Lower leg skin (tissue), 3 donors: ENCODE data around the gene CYSLTR2.

ENCODE experiments used
- POLR2A ChIP-seq, 2 donors: fragments of 450-650 bp; IDR thresholded peaks; one replicate each; pipeline ENCODE4 v1.6.1; 2016 to 2017; ENCODE audit warnings: antibody characterized with exemption in 2 of 2, mild to moderate bottlenecking in 1 of 2, moderate library complexity in 1 of 2
- TF ChIP-seq, protein P1 (sequence below), 3 donors: fragments of 450-650 bp; IDR thresholded peaks; one replicate each; pipeline ENCODE4 v1.5.1; 2016; ENCODE audit warnings: antibody characterized with exemption in 3 of 3, mild to moderate bottlenecking in 3 of 3, moderate library complexity in 2 of 3

DNA sequence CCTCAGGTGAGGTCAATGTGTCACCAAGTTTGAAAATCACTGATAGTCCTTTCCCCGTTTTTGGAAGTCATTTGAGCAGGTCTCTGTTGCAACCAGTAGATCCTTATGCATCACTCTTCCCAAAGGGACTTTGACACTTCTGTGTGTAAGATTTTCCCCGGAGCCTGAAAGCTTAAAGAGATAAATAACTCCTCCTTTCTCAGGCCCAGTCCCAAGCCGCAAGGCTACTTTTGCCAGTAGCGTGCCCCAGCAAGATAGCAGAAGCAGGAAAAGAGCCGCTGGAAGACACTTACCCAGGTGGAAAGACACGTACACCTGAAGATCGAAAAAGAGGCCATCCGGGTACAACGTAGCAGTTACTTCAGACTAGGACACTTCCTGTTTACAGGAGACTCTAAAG, 106.9 kb downstream of the CYSLTR2 start:
- TF ChIP-seq, protein P1, sequence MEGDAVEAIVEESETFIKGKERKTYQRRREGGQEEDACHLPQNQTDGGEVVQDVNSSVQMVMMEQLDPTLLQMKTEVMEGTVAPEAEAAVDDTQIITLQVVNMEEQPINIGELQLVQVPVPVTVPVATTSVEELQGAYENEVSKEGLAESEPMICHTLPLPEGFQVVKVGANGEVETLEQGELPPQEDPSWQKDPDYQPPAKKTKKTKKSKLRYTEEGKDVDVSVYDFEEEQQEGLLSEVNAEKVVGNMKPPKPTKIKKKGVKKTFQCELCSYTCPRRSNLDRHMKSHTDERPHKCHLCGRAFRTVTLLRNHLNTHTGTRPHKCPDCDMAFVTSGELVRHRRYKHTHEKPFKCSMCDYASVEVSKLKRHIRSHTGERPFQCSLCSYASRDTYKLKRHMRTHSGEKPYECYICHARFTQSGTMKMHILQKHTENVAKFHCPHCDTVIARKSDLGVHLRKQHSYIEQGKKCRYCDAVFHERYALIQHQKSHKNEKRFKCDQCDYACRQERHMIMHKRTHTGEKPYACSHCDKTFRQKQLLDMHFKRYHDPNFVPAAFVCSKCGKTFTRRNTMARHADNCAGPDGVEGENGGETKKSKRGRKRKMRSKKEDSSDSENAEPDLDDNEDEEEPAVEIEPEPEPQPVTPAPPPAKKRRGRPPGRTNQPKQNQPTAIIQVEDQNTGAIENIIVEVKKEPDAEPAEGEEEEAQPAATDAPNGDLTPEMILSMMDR (IDR thresholded peaks at IDR 0.05) = no peak
- no peak for TF ChIP-seq POLR2A (IDR thresholded peaks at IDR 0.05)
